ENCODE data around the gene GNAS. TPM values are rescaled to one million over a fixed set of nuclear protein-coding genes. Genes with fewer than 3 reads are reported as not detected.

The GNAS gene
- total RNA-seq, 3 donors from 2014 or later: 448 to 714 (median 570) TPM

DNA sequence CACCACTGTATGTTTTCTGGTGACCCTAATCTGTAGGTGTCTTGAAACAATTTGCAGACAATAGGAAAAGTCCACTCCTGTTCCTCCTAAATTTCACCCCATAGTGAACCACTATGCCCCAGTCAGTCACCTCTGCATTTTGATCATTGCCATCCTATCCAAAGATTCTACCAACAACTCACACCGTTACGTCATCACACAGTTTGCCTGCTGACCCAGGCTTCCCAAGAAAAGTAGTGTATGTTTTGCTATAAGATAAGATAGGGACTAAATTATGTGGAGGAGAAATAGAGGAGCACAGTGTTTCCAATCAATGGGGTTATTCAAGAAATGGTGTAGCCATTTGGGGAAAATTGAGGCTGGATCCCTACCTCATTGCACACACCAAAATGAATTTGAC, 58.8 kb downstream of the GNAS start:
- no peaks in the 10 kb centered on the region for H3K36me3 ChIP-seq
- H3K4me3 ChIP-seq: no peak overlapping the region
- no peaks in the 10 kb centered on the region for H3K27me3 ChIP-seq
- intact Hi-C loops (cut with DNase I; ENCODE audit: low total_unique reads): no loop called here
- H3K9me3 ChIP-seq: no peaks in the 10 kb centered on the region
- TF ChIP-seq, protein P1, sequence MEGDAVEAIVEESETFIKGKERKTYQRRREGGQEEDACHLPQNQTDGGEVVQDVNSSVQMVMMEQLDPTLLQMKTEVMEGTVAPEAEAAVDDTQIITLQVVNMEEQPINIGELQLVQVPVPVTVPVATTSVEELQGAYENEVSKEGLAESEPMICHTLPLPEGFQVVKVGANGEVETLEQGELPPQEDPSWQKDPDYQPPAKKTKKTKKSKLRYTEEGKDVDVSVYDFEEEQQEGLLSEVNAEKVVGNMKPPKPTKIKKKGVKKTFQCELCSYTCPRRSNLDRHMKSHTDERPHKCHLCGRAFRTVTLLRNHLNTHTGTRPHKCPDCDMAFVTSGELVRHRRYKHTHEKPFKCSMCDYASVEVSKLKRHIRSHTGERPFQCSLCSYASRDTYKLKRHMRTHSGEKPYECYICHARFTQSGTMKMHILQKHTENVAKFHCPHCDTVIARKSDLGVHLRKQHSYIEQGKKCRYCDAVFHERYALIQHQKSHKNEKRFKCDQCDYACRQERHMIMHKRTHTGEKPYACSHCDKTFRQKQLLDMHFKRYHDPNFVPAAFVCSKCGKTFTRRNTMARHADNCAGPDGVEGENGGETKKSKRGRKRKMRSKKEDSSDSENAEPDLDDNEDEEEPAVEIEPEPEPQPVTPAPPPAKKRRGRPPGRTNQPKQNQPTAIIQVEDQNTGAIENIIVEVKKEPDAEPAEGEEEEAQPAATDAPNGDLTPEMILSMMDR (IDR thresholded peaks at IDR 0.05): no peak
- TF ChIP-seq POLR2A (IDR thresholded peaks at IDR 0.05): no peak
- TF ChIP-seq POLR2AphosphoS5 (IDR thresholded peaks at IDR 0.05): no peak
- peaks cover 0 to 21% of the 10 kb centered on the region in 2 donors for H3K4me1 ChIP-seq
- DNase-seq (ENCODE audit: low spot score in 2 of 2): no peak
- no peak overlapping the region for H3K27ac ChIP-seq

DNA sequence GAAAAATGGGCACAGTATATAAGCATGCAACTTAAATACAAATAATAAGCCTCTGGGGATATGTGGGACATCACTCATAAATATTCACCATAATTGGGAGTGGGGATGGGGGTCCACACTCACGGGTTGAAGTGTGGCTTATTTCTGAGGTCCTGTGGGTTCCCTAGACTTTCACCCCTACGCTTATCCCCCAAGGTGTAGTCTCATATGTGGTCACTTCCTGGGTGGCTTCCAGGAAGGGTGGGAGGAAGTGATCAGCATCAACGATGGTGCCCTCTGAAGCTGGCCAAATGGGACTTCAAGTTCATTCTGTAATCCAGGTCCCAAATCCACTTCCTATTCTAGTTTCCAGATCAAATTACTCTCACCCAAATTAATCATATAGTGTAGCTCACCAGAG, 59.5 kb downstream of the GNAS start:
- DNase-seq (ENCODE audit: low spot score in 2 of 2): no peak
- Histone ChIP-seq H3K27me3 (no peaks in the 10 kb centered on the region), H3K36me3 (no peaks in the 10 kb centered on the region), H3K27ac (no peak overlapping the region), H3K9me3 (no peaks in the 10 kb centered on the region), H3K4me1 (peaks cover 0 to 14% of the 10 kb centered on the region in 2 donors), H3K4me3 (no peak overlapping the region)
- intact Hi-C loops (cut with DNase I; ENCODE audit: low total_unique reads): no loop called here
- TF ChIP-seq, protein P1 (IDR thresholded peaks at IDR 0.05): no peak
- TF ChIP-seq POLR2A (IDR thresholded peaks at IDR 0.05): no peak
- no peak for TF ChIP-seq POLR2AphosphoS5 (IDR thresholded peaks at IDR 0.05)

GRCh38 chr20:58913079-58913478, 60.6 kb downstream of the GNAS start:
- Histone ChIP-seq H3K4me3 (no peak overlapping the region), H3K27me3 (no peaks in the 10 kb centered on the region), H3K36me3 (no peaks in the 10 kb centered on the region), H3K27ac (no peak overlapping the region), H3K4me1 (peaks cover 0 to 7% of the 10 kb centered on the region in 2 donors), H3K9me3 (no peaks in the 10 kb centered on the region)
- intact Hi-C loops (cut with DNase I; ENCODE audit: low total_unique reads): no loop called here
- TF ChIP-seq POLR2A (IDR thresholded peaks at IDR 0.05) (no peak), POLR2AphosphoS5 (IDR thresholded peaks at IDR 0.05) (no peak)
- TF ChIP-seq, protein P1 (IDR thresholded peaks at IDR 0.05): no peak
- no peak for DNase-seq (ENCODE audit: low spot score in 2 of 2)

DNA sequence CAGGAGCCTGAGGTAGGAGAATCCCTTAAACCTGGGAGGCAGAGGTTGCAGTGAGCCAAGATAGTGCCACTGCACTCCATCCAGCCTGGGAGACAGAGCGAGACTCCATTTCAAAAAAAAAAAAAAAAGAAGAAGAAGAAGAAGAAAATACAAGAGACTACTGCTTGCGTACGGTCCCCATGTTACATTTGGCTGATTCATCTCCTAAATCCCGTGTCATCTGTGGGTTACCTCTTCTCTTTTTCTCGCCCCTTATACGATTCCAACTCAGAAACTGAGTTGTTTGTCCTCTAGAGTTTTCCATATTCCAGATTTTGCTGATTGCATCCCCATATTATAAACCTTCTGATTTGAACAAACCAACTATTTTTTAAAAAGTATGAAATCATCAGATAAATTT, 66.1 kb downstream of the GNAS start:
- Histone ChIP-seq H3K27me3 (no peaks in the 10 kb centered on the region), H3K4me3 (no peak overlapping the region), H3K9me3 (no peaks in the 10 kb centered on the region), H3K27ac (no peak overlapping the region), H3K36me3 (no peaks in the 10 kb centered on the region), H3K4me1 (no peaks in the 10 kb centered on the region)
- DNase-seq (ENCODE audit: low spot score in 2 of 2): no peak
- no peak for TF ChIP-seq POLR2AphosphoS5 (IDR thresholded peaks at IDR 0.05)
- no peak for TF ChIP-seq POLR2A (IDR thresholded peaks at IDR 0.05)
- TF ChIP-seq, protein P1 (IDR thresholded peaks at IDR 0.05): no peak
- intact Hi-C loops (cut with DNase I; ENCODE audit: low total_unique reads): no loop called here

GRCh38 chr20:58921564-58921963, 69.0 kb downstream of the GNAS start:
- TF ChIP-seq, protein P1 (IDR thresholded peaks at IDR 0.05): no peak
- TF ChIP-seq POLR2A (IDR thresholded peaks at IDR 0.05) (no peak), POLR2AphosphoS5 (IDR thresholded peaks at IDR 0.05) (no peak)
- Histone ChIP-seq H3K27ac (no peak overlapping the region), H3K27me3 (no peaks in the 10 kb centered on the region), H3K9me3 (no peaks in the 10 kb centered on the region), H3K36me3 (no peaks in the 10 kb centered on the region), H3K4me1 (no peaks in the 10 kb centered on the region), H3K4me3 (no peak overlapping the region)
- no peak for DNase-seq (ENCODE audit: low spot score in 2 of 2)
- intact Hi-C loops (cut with DNase I; ENCODE audit: low total_unique reads): no loop called here
